Activated T-helper 2 cell treated with anti-CD3 and anti-CD28 coated beads, Interferon-gamma antibody, Interleukin-2, Interleukin-4, amounts not matched to agents 10 μg/mL and 5 μg/mL and 100 μg/mL, durations not matched to agents 14 hours and 24 hours and 36 hours (primary cell): ENCODE measurements around the gene EP400. TPM values are rescaled to one million over a fixed set of nuclear protein-coding genes. Genes with fewer than 3 reads are reported as not detected.
"Not testable (repeated sequence)": the region's sequence is repeated elsewhere in the genome, so short reads cannot be mapped to it uniquely, and the experiment has no call there.

ENCODE experiments used
- DNase-seq: peaks from one replicate; pipeline ENCODE4 v3.0.0; 2021; ENCODE audit warnings: low spot score
- H3K27ac Mint-ChIP-seq: one replicate; pipeline ENCODE4 v1.8.0; 2021; ENCODE audit warnings: mixed read lengths
- H3K27me3 Mint-ChIP-seq: one replicate; pipeline ENCODE4 v1.8.0; 2021; ENCODE audit warnings: low read depth, mixed read lengths
- H3K36me3 Mint-ChIP-seq: one replicate; pipeline ENCODE4 v1.8.0; 2021; ENCODE audit warnings: low read depth, mixed read lengths
- H3K4me1 Mint-ChIP-seq: one replicate; pipeline ENCODE4 v1.8.0; 2021; ENCODE audit warnings: low read depth, mixed read lengths
- H3K4me3 Mint-ChIP-seq: one replicate; pipeline ENCODE4 v1.8.0; 2021; ENCODE audit warnings: low read depth, mild to moderate bottlenecking, moderate library complexity, mixed read lengths
- H3K9me3 Mint-ChIP-seq: one replicate; pipeline ENCODE4 v1.8.0; 2021; ENCODE audit warnings: mixed read lengths
- intact Hi-C: fragments of 100-400 bp; cut with micrococcal nuclease; formaldehyde crosslinking; loops from one replicate; pipeline ENCODE4 v1.15.1; 2023
- total RNA-seq: library from RNA; stranded (reverse); gene quantifications from 2 replicates; pipeline ENCODE4 v1.2.3, GENCODE V29; 2022

The EP400 gene
- total RNA-seq, 1 donor from 2014 or later: 57.7 TPM

DNA sequence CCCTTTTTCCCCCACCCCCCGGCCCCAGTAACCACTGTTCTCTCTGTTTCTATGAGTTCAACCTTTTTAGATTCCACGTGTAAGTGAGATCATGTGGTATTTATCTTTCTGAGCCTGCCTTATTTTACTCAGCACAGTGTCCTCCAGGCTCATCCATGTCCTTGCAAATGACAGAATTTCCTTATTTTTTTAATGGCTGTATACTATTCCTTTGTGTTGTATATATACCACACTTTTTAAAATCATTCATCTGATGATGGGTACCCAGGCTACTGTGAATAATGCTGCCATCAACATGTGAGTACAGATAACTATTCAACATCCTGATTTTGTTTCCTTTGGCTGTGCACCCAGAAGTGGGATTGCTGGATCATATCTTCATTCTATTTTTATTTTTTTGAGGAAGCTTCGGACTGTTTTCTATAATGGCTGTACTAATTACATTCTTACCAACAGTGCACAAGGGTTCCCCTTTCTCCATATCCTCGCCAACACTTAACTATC, 139.7 kb downstream of the EP400 start:
- intact Hi-C loops: loop anchor here (5.0 kb wide), 1 partner anchor 53 kb away; the partner anchor contains the start of genes DDX51 and NOC4L
- no peak overlapping the region for H3K27ac Mint-ChIP-seq

DNA sequence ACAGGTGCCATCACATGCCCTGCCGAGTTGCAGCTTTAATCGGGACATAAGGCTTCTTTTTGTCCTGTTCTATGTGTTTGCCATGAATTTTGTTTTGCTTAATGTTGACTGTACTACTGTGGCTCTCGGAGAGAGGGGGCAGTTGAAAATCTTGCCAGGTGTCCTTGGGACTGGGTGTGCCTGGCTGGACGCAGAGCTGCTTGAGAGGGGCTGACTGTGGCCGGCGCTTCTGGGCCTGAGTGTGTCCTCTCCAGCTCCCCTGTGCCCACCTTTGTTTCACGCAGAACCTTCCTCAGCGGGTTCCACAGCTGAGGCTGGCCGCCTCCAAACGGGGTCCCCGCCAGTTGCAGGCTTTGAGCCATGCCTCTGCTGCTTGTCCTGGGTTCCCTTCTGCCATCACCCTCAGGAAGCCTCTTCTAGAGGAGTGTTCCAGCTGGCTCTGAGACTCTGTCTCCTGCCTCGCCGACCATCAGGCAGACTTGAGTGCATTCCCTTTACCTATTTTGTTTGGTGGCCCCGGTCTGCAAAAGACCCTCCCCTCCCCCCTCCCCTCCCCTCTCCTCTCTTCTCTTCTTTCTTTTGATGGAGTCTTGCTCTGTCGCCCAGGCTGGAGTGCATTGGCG, 144.6 kb downstream of the EP400 start:
- Mint-ChIP-seq H3K9me3 (peaks cover 16% of the 10 kb centered on the region), H3K27ac (no peak overlapping the region), H3K4me1 (peaks cover 13% of the 10 kb centered on the region), H3K36me3 (peaks cover 66% of the 10 kb centered on the region), H3K27me3 (no peaks in the 10 kb centered on the region), H3K4me3 (no peak overlapping the region)
- no peak for DNase-seq
- intact Hi-C loops: no loop called here

More for the DNA sequence above, 139.7 kb downstream of the EP400 start:
- H3K27me3 Mint-ChIP-seq: no peaks in the 10 kb centered on the region
- peaks cover 51% of the 10 kb centered on the region for H3K36me3 Mint-ChIP-seq
- H3K4me1 Mint-ChIP-seq: peaks cover 18% of the 10 kb centered on the region
- no peak for DNase-seq
- H3K9me3 Mint-ChIP-seq: no peaks in the 10 kb centered on the region
- no peak overlapping the region for H3K4me3 Mint-ChIP-seq

DNA sequence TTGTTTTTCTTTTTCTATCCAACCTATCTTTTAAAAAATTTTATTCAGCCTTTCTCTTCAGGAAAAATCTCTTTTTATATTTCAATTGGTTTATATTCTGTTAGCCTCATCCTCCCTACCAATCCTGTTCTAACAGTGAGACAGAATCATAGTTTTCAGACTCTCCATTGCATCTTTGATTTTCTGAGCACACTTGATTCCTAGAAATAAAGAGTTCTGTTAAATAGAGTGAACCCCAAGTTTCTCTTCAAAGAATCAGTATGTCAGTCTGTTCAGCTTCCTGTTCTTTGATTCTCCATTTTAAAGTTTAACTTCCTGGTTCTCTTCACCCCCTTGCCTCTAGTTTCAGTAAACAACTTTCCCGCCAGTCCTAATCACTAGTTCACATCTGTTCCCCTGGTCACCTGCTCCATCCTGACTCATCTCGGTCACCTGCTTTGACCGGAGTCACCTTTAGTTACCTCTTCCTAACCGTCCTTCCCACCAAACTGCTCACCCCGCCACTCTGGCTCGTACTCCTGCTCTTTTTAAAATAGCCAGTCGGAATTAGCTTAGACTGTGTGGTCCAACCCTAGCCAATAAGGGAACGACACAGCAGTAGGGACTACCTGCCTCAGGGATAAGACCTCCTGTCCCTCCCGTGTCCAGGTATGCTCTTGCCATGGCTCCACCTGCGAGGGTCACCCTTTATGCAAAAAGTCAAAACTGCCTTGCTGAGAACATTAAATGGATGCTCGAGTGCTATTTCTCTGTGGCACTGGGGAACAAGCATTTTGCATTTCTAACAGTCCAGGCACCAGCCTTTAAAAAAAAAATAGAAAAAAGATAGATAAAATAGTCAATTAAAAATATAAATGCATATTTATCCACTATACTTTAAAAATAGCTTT, 146.0 kb downstream of the EP400 start:
- Mint-ChIP-seq H3K27me3 (no peaks in the 10 kb centered on the region), H3K9me3 (peaks cover 16% of the 10 kb centered on the region), H3K27ac (peak overlapping the region; percentile 42), H3K4me1 (peaks cover 8% of the 10 kb centered on the region), H3K36me3 (peaks cover 61% of the 10 kb centered on the region), H3K4me3 (no peak overlapping the region)
- no peak for DNase-seq
- intact Hi-C loops: no loop called here

DNA sequence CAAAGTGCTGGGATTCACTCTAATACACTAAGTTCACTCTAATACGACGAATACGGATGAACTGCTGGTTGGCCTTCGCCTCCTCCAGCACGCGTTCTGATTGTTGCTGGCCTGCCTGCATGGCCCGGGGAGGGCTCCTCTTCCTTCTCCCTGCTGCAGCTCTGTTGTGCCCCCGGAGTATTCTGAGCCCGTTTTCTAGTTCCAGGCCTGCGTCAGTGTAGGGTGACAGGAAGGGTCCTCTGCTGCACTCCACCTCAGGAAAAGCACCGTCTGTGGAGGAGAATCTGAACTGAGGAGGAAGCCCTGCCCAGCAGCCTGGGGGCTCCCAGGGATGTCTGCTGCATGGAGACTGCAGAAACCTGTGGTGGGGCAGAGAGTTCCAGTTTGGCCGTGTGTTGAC, 150.0 kb downstream of the EP400 start:
- peaks cover 39% of the 10 kb centered on the region for H3K36me3 Mint-ChIP-seq
- no peak for DNase-seq
- H3K27me3 Mint-ChIP-seq: no peaks in the 10 kb centered on the region
- intact Hi-C loops: no loop called here
- H3K27ac Mint-ChIP-seq: no peak overlapping the region
- H3K4me1 Mint-ChIP-seq: peaks cover 8% of the 10 kb centered on the region
- H3K9me3 Mint-ChIP-seq: peaks cover 16% of the 10 kb centered on the region
- H3K4me3 Mint-ChIP-seq: no peak overlapping the region

DNA sequence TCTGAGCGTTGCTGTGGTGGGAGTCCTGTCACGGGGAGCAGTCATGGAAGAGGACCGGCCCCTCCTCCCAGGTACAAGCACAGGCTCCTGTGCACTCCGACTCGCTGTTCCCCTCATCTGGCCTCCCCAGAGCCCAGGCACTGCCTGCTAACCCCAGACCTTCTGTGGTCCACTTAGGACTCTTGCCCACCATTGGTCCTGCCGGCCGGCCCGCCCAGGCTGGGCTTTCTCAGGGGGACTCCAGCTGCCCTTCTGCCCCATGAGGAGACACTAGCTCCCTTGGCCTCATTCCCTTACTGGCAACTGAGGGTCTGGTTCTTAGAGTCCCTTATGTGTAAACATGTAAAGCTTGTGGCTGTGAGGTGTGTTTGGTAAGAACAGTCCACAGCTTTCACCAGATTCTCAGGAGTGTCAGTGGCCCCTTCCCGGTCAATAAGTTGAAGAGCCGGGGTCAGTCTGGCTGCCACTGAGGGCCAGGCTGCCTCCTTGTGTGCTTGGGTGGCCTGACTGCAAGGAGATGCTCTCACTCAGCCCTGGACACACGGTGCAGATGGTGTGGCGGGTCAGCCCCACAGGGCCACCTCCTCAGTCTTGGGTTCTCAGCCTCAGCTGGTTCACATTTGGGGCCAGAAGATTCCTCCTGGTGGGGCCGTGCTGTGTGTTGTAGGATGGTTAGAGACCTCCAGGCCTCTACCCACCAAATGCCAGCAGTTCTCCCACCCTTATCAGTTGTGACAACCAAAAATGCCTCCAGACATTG, 150.7 kb downstream of the EP400 start:
- DNase-seq: no peak
- no peaks in the 10 kb centered on the region for H3K27me3 Mint-ChIP-seq
- no peak overlapping the region for H3K4me3 Mint-ChIP-seq
- peaks cover 38% of the 10 kb centered on the region for H3K36me3 Mint-ChIP-seq
- intact Hi-C loops: no loop called here
- H3K27ac Mint-ChIP-seq: no peak overlapping the region
- H3K4me1 Mint-ChIP-seq: peaks cover 6% of the 10 kb centered on the region
- peaks cover 14% of the 10 kb centered on the region for H3K9me3 Mint-ChIP-seq

DNA sequence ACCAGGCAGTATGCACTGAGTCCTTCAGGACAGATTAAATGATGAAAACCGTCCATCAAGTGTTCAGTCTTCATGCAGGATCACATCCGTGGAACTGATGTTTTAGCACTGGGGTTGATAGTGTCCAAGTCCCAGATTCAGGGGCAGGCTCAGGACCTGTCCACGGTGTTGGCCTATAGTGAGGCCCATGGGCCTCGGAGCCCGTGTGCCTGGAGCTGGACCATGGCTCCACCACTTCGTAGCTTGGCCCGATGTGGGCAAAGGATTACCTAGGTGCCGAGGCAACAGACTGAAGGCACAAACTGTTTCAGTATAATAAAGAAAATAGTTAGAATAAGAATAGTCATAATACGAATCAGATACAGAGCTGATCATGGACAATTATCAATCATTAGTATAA, 152.6 kb downstream of the EP400 start:
- Mint-ChIP-seq H3K4me3 (no peak overlapping the region), H3K4me1 (no peaks in the 10 kb centered on the region), H3K27me3 (no peaks in the 10 kb centered on the region), H3K27ac (no peak overlapping the region), H3K9me3 (no peaks in the 10 kb centered on the region), H3K36me3 (peaks cover 27% of the 10 kb centered on the region)
- DNase-seq: no peak
- intact Hi-C loops: no loop called here

DNA sequence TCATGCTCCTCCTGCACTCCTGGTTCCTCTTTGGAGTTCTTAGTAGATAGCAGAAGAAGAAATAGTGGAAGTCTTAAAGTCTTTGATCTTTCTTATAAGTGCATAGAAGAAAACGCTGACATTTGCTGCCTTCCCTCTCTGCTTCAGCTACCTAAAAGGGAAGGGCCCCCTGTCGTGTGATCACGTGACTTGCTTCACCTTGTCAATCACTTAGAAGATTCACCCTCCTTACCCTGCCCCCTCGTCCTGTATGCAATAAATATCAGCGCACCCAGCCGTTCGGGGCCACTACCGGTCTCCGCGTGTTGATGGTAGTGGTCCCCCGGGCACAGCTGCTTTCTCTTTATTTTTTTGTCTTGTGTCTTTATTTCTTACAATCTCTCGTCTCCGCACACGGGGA, 153.3 kb downstream of the EP400 start:
- H3K27me3 Mint-ChIP-seq, DNase-seq, H3K4me1 Mint-ChIP-seq, H3K9me3 Mint-ChIP-seq, H3K27ac Mint-ChIP-seq, H3K4me3 Mint-ChIP-seq, intact Hi-C loops: not testable (repeated sequence)
- peaks cover 22% of the 10 kb centered on the region for H3K36me3 Mint-ChIP-seq

DNA sequence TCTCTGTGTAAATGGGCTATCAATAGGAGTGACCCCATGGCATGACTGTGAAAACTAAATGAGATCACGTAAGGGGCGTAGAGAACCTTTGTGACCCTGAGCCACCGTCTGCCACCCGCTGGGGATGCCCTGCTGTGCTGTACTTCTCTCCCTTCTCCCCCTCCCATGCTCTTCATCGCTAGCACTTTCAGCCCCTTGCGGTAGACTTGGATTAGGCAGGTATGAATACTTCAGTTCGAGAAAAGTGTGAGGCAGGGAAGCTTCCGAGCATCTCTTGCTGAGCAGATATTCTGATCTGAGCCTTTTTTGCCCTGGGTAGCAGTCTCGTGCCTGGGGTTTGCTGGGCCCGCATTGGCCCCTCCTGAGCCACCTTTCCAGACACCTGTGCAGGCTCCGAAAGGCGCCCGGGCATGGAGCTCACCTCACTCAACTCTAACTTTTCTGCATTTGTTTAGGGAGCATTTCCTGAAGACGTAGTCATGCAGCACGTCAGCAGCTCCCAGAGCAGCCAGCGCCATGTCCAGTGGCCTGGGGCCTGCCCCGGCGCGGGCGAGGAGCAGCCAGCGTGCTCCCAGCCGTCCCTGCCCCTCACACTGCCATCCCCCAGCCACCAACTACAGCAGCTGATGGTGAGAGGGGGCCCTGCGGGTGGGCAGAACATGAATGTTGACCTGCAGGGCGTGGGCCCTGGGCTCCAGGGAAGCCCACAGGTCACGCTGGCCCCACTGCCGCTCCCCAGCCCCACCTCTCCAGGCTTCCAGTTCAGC, 154.0 kb downstream of the EP400 start:
- intact Hi-C loops: no loop called here
- no peak for DNase-seq
- no peaks in the 10 kb centered on the region for H3K9me3 Mint-ChIP-seq
- no peak overlapping the region for H3K27ac Mint-ChIP-seq
- H3K27me3 Mint-ChIP-seq: no peaks in the 10 kb centered on the region
- no peak overlapping the region for H3K4me3 Mint-ChIP-seq
- no peaks in the 10 kb centered on the region for H3K4me1 Mint-ChIP-seq
- H3K36me3 Mint-ChIP-seq: peaks cover 22% of the 10 kb centered on the region

DNA sequence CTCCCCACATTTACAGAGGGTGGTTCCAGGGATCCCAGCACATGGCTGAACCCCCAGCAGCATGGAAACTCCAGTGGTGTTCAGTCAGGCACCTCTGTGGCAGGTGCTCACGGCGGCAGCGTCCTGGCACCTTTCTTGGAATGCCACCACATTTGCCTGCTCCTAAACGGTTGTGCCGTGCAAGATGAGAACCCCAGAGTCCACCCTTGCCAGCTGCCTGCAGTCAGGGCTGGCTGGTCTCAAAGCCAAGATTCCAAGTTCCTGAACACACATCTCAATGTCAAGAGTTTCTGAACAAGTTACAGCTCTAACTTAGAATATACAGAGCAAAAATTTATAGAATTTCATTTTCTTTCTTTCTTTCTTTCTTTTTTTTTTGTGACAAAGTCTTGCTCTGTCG, 155.7 kb downstream of the EP400 start:
- no peak for DNase-seq
- Mint-ChIP-seq H3K27me3 (no peaks in the 10 kb centered on the region), H3K27ac (no peak overlapping the region), H3K4me1 (no peaks in the 10 kb centered on the region), H3K4me3 (no peak overlapping the region), H3K9me3 (no peaks in the 10 kb centered on the region), H3K36me3 (peaks cover 28% of the 10 kb centered on the region)
- intact Hi-C loops: no loop called here

DNA sequence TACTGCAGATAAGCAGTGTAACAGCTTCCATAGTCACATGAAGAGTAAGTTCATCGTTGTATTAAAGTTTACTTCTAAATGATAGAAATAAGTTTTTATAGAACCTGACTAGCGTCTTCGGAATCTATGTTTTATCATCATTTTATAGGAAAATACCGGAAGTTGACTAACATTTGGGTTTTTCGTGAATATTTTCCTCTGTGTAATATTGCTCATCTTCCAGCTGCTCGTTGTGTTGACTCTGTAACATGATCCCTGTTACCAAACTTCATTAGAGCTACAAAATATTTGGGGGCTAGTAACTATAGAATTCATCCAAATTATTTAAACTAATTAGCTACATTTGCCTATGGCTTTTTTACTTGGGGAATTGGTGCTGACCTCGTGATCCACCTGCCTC, 157.2 kb downstream of the EP400 start:
- Mint-ChIP-seq H3K4me1 (no peaks in the 10 kb centered on the region), H3K36me3 (peaks cover 36% of the 10 kb centered on the region), H3K27me3 (no peaks in the 10 kb centered on the region), H3K4me3 (no peak overlapping the region), H3K9me3 (no peaks in the 10 kb centered on the region), H3K27ac (no peak overlapping the region)
- intact Hi-C loops: no loop called here
- no peak for DNase-seq

DNA sequence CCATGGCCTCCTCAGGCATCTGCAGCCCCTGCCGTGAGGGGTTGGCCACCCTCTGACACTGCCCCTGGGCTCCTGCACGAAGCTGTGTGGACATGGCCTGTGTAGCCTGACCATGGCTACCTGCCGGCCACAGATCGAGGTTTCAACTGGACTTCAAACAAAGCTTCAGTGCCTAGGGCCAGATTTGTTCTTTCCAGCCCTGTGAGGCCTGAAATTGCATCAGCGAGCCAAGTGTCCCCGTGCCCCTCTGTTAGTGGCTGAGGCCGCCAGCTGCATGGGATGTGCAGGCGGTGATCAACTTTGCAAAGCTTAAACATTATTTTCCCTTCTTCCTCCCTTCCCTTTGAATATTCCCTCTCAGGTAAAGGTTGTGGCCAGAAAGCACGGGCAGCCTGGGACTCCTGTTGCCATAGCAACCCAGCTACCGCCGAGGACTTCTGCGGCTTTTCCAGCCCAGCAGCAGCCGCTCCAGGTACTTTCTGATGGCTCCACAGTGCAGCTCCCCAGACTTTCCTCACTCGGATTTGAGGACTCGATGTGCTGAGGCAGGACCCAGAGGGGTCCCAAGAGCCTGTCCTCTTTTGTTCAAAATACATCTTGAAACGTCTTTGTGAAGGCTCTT, 158.6 kb downstream of the EP400 start:
- Mint-ChIP-seq H3K4me3 (no peak overlapping the region), H3K36me3 (peaks cover 39% of the 10 kb centered on the region), H3K4me1 (no peaks in the 10 kb centered on the region), H3K27ac (no peak overlapping the region), H3K9me3 (no peaks in the 10 kb centered on the region), H3K27me3 (no peaks in the 10 kb centered on the region)
- intact Hi-C loops: no loop called here
- DNase-seq: no peak

DNA sequence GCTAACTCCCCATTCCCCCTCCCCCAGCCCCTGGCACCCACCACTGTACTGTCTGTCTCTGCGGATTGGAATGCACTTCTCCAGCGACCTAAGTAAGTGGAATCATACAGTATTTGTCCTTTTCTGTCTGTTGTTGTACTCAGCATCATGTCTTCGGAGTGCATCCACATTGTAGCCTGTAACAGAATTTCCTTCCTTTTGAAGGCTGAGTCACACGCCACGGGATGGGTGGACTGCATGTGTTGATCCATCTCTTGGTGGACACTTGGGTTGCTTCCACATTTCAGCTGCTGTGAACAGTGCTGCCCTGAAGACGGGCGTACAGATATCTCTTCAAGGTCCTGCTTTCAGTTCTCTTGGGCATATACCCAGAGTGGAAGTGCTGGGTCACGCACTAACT, 160.0 kb downstream of the EP400 start:
- Mint-ChIP-seq H3K9me3 (no peaks in the 10 kb centered on the region), H3K27ac (no peak overlapping the region), H3K4me3 (no peak overlapping the region), H3K4me1 (no peaks in the 10 kb centered on the region), H3K36me3 (peaks cover 48% of the 10 kb centered on the region), H3K27me3 (no peaks in the 10 kb centered on the region)
- no peak for DNase-seq
- intact Hi-C loops: no loop called here
